SK-N-MC (cell line): ENCODE data around the gene BRAF.
"Not testable (repeated sequence)": the region's sequence is repeated elsewhere in the genome, so short reads cannot be mapped to it uniquely, and the experiment has no call there.

Experiments used
- DNase-seq: peaks from one replicate; pipeline ENCODE4 v3.0.0-alpha.2; 2011; ENCODE audit warnings: low read depth, low spot score
- H3K27ac ChIP-seq: fragments of 200-600 bp; sonication (generic); 2 replicates; pipeline ENCODE4 v1.5.1; 2016; ENCODE audit warnings: mixed run types
- H3K36me3 ChIP-seq: fragments of 200-600 bp; sonication (generic); 2 replicates; pipeline ENCODE4 v1.6.1; 2017; ENCODE audit warnings: antibody characterized with exemption, low read length, mixed read lengths; ENCODE audit not compliant: insufficient read depth
- H3K4me3 ChIP-seq: fragments of 200-600 bp; sonication (generic); 2 replicates; pipeline ENCODE4 v1.5.1; 2016
- H3K9ac ChIP-seq: fragments of 200-600 bp; sonication (generic); 2 replicates; pipeline ENCODE4 v1.8.0; 2017; ENCODE audit warnings: mixed run types, mixed read lengths; ENCODE audit not compliant: insufficient read length
- H3K9me3 ChIP-seq: fragments of 200-600 bp; sonication (generic); 2 replicates; pipeline ENCODE4 v1.6.1; 2017; ENCODE audit warnings: low read depth, mild to moderate bottlenecking, antibody characterized with exemption, low read length, moderate library complexity, mixed read lengths
- EZH2 ChIP-seq: fragments of 200-600 bp; sonication (generic); IDR thresholded peaks from one replicate; pipeline ENCODE4 v1.6.1; 2017; ENCODE audit warnings: antibody characterized with exemption
- FOXP2 ChIP-seq: optimal IDR thresholded peaks from 2 replicates; pipeline ENCODE3; 2011; ENCODE audit warnings: mild to moderate bottlenecking, moderate library complexity; ENCODE audit not compliant: insufficient read depth; ENCODE audit errors: extremely low read length, control extremely low read depth
- POLR2AphosphoS5 ChIP-seq: IDR thresholded peaks from 2 replicates; pipeline ENCODE4 v1.6.1; 2012; ENCODE audit warnings: mild to moderate bottlenecking, low read depth, low read length, borderline replicate concordance

BRAF gene

GRCh38 chr7:140754506-140754905, 170.2 kb downstream of the BRAF start:
- no peak for DNase-seq
- Histone ChIP-seq H3K9me3 (no peaks in the 10 kb centered on the region), H3K36me3 (no peaks in the 10 kb centered on the region), H3K9ac (no peak overlapping the region), H3K4me3 (no peak overlapping the region), H3K27ac (no peak overlapping the region)
- TF ChIP-seq EZH2 (no peak), FOXP2 (no peak), POLR2AphosphoS5 (no peak)

GRCh38 chr7:140752533-140752932, 172.2 kb downstream of the BRAF start:
- Histone ChIP-seq H3K9me3 (no peaks in the 10 kb centered on the region), H3K4me3 (no peak overlapping the region), H3K9ac (no peak overlapping the region), H3K27ac (no peak overlapping the region), H3K36me3 (peaks cover 9% of the 10 kb centered on the region; the same call in 1 of the 2 replicates)
- TF ChIP-seq FOXP2 (no peak), POLR2AphosphoS5 (no peak), EZH2 (no peak)
- DNase-seq: no peak

- DNase-seq: no peak
- no peaks in the 10 kb centered on the region for H3K9me3 ChIP-seq
- H3K27ac ChIP-seq: no peak overlapping the region
- H3K36me3 ChIP-seq: peaks cover 14% of the 10 kb centered on the region; the same call in 1 of the 2 replicates
- H3K9ac ChIP-seq: no peak overlapping the region
- TF ChIP-seq POLR2AphosphoS5 (no peak), FOXP2 (no peak), EZH2 (no peak)
- no peak overlapping the region for H3K4me3 ChIP-seq
Observed at GRCh38 chr7:140746751-140747150, 178.0 kb downstream of the BRAF start.

GRCh38 chr7:140745266-140746058, 179.3 kb downstream of the BRAF start:
- Histone ChIP-seq H3K9ac (no peak overlapping the region), H3K9me3 (no peaks in the 10 kb centered on the region), H3K27ac (no peak overlapping the region), H3K36me3 (peaks cover 14% of the 10 kb centered on the region; the same call in 1 of the 2 replicates), H3K4me3 (no peak overlapping the region)
- no peak for TF ChIP-seq EZH2
- TF ChIP-seq FOXP2: no peak
- TF ChIP-seq POLR2AphosphoS5: no peak
- DNase-seq: no peak

GRCh38 chr7:140744005-140744404, 180.7 kb downstream of the BRAF start:
- H3K9ac ChIP-seq: no peak overlapping the region
- H3K27ac ChIP-seq: no peak overlapping the region
- no peak for TF ChIP-seq EZH2
- TF ChIP-seq POLR2AphosphoS5: no peak
- H3K36me3 ChIP-seq: peaks cover 15% of the 10 kb centered on the region; the same call in 1 of the 2 replicates
- no peaks in the 10 kb centered on the region for H3K9me3 ChIP-seq
- DNase-seq: no peak
- no peak overlapping the region for H3K4me3 ChIP-seq

- not testable (repeated sequence) for H3K27ac ChIP-seq, DNase-seq, H3K4me3 ChIP-seq, H3K9me3 ChIP-seq, H3K9ac ChIP-seq
- peaks cover 16% of the 10 kb centered on the region; the same call in 1 of the 2 replicates for H3K36me3 ChIP-seq
Observed at GRCh38 chr7:140743255-140743654, 181.5 kb downstream of the BRAF start.

- H3K27ac ChIP-seq: no peak overlapping the region
Observed at GRCh38 chr7:140738280-140738679, 186.4 kb downstream of the BRAF start.

GRCh38 chr7:140734729-140735128, 190.0 kb downstream of the BRAF start:
- no peak overlapping the region for H3K27ac ChIP-seq

More at GRCh38 chr7:140738280-140738679, 186.4 kb downstream of the BRAF start:
- no peak overlapping the region for H3K9ac ChIP-seq
- DNase-seq: no peak
- H3K4me3 ChIP-seq: no peak overlapping the region
- no peaks in the 10 kb centered on the region for H3K9me3 ChIP-seq
- peaks cover 14% of the 10 kb centered on the region; the same call in 1 of the 2 replicates for H3K36me3 ChIP-seq
- TF ChIP-seq EZH2 (no peak), POLR2AphosphoS5 (no peak), FOXP2 (no peak)

GRCh38 chr7:140734096-140734495, 190.6 kb downstream of the BRAF start:
- Histone ChIP-seq H3K4me3 (no peak overlapping the region), H3K9ac (no peak overlapping the region), H3K36me3 (peaks cover 14% of the 10 kb centered on the region; the same call in 1 of the 2 replicates), H3K27ac (no peak overlapping the region), H3K9me3 (no peaks in the 10 kb centered on the region)
- no peak for DNase-seq
- TF ChIP-seq FOXP2 (no peak), POLR2AphosphoS5 (no peak), EZH2 (no peak)

More at GRCh38 chr7:140734729-140735128, 190.0 kb downstream of the BRAF start:
- no peak for TF ChIP-seq POLR2AphosphoS5
- TF ChIP-seq EZH2: no peak
- no peak for TF ChIP-seq FOXP2
- Histone ChIP-seq H3K4me3 (no peak overlapping the region), H3K36me3 (peaks cover 15% of the 10 kb centered on the region; the same call in 1 of the 2 replicates), H3K9me3 (no peaks in the 10 kb centered on the region), H3K9ac (no peak overlapping the region)
- DNase-seq: no peak
